C4-2B (cell line): Measurements from ENCODE around the gene CDH23.

ENCODE experiments used
- CTCF ChIP-seq: fragments of 450-650 bp; conservative IDR thresholded peaks from 2 replicates; pipeline ENCODE4 v1.5.1; 2017; ENCODE audit warnings: mild to moderate bottlenecking
- ZFX ChIP-seq: fragments of 450-650 bp; IDR thresholded peaks from 2 replicates; pipeline ENCODE4 v1.6.1; 2017

GRCh38 chr10:71797533-71798307, 401.0 kb downstream of the CDH23 start:
- TF ChIP-seq CTCF (no peak), ZFX (no peak)
